22Rv1 (cell line): ENCODE results near the gene SH3BP5.
"Not testable (repeated sequence)": the region's sequence is repeated elsewhere in the genome, so short reads cannot be mapped to it uniquely, and the experiment has no call there.

Experiments
- ZFX ChIP-seq: fragments of 450-650 bp; IDR thresholded peaks from 2 replicates; pipeline ENCODE4 v1.6.1; 2017; ENCODE audit warnings: antibody characterized with exemption, borderline replicate concordance
- TF ChIP-seq, protein P1 (sequence below): fragments of 450-650 bp; IDR thresholded peaks from 2 replicates; pipeline ENCODE4 v1.5.1; 2017; ENCODE audit warnings: mild to moderate bottlenecking

- TF ChIP-seq, protein P1, sequence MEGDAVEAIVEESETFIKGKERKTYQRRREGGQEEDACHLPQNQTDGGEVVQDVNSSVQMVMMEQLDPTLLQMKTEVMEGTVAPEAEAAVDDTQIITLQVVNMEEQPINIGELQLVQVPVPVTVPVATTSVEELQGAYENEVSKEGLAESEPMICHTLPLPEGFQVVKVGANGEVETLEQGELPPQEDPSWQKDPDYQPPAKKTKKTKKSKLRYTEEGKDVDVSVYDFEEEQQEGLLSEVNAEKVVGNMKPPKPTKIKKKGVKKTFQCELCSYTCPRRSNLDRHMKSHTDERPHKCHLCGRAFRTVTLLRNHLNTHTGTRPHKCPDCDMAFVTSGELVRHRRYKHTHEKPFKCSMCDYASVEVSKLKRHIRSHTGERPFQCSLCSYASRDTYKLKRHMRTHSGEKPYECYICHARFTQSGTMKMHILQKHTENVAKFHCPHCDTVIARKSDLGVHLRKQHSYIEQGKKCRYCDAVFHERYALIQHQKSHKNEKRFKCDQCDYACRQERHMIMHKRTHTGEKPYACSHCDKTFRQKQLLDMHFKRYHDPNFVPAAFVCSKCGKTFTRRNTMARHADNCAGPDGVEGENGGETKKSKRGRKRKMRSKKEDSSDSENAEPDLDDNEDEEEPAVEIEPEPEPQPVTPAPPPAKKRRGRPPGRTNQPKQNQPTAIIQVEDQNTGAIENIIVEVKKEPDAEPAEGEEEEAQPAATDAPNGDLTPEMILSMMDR, result not testable (repeated sequence)
- TF ChIP-seq ZFX, result not testable (repeated sequence)
Observed at GRCh38 chr3:15364078-15364477, 31.7 kb upstream of the SH3BP5 start.
